T-helper 17 cell (primary cell): ENCODE results near the gene LCT. TPM values are rescaled to one million over a fixed set of nuclear protein-coding genes. Genes with fewer than 3 reads are reported as not detected.
"Not testable (repeated sequence)": the region's sequence is repeated elsewhere in the genome, so short reads cannot be mapped to it uniquely, and the experiment has no call there.

Experiments
- ATAC-seq: fragments of 150-1000 bp; cut with Tn5 transposase; 2 replicates; pipeline ENCODE4 v1.10.0; 2021; ENCODE audit warnings: mild to moderate bottlenecking, moderate library complexity
- DNase-seq, 3 donors: peaks; one replicate each; pipeline versions ENCODE4 v3.0.0 to v3.0.0-alpha.2; 2020 to 2021
- H3K9me3 ChIP-seq: one replicate; pipeline ENCODE4 v1.7.0; 2013; ENCODE audit warnings: low read length, mild to moderate bottlenecking; ENCODE audit not compliant: control insufficient read depth, poor library complexity, severe bottlenecking
- H3K27ac Mint-ChIP-seq: one replicate; pipeline ENCODE4 v1.8.0; 2022; ENCODE audit warnings: mild to moderate bottlenecking, moderate library complexity, mixed read lengths
- H3K27me3 Mint-ChIP-seq: one replicate; pipeline ENCODE4 v1.8.0; 2022; ENCODE audit warnings: mixed read lengths
- H3K36me3 Mint-ChIP-seq: one replicate; pipeline ENCODE4 v1.8.0; 2022; ENCODE audit warnings: low read depth, mixed read lengths
- H3K4me1 Mint-ChIP-seq: one replicate; pipeline ENCODE4 v1.8.0; 2022; ENCODE audit warnings: mild to moderate bottlenecking, mixed read lengths
- H3K4me3 Mint-ChIP-seq: one replicate; pipeline ENCODE4 v1.8.0; 2022; ENCODE audit warnings: mild to moderate bottlenecking, moderate library complexity, mixed read lengths
- total RNA-seq, 4 donors: library from RNA in 2 of 4; stranded (reverse) in 2 of 4; gene quantifications; one replicate each; pipeline ENCODE4 v1.2.3 and lab custom pipeline; 2022 to 2026

Gene LCT
- total RNA-seq, 2 donors from 2014 or later = 0.07 to 0.10 TPM

- Mint-ChIP-seq H3K4me1 (no peaks in the 10 kb centered on the region), H3K4me3 (no peak overlapping the region), H3K36me3 (no peaks in the 10 kb centered on the region), H3K27me3 (no peaks in the 10 kb centered on the region), H3K27ac (no peak overlapping the region)
- no peaks in the 10 kb centered on the region for H3K9me3 ChIP-seq
- DNase-seq (no peak), ATAC-seq (no peak)
These were observed 11.3 kb downstream of the LCT start for GRCh38 chr2:135825550-135826176.

- H3K4me1 Mint-ChIP-seq = peaks cover 4% of the 10 kb centered on the region
- no peaks in the 10 kb centered on the region for H3K36me3 Mint-ChIP-seq
- H3K9me3 ChIP-seq = no peaks in the 10 kb centered on the region
- H3K27me3 Mint-ChIP-seq = no peaks in the 10 kb centered on the region
- no peak overlapping the region for H3K27ac Mint-ChIP-seq
- DNase-seq = no peak
- no peak for ATAC-seq
- no peak overlapping the region for H3K4me3 Mint-ChIP-seq
These were observed 11.9 kb downstream of the LCT start for GRCh38 chr2:135825131-135825530.

GRCh38 chr2:135822855-135823254 is 14.1 kb downstream of the LCT start:
- no peak for DNase-seq
- Mint-ChIP-seq H3K27me3 (peaks cover 5% of the 10 kb centered on the region), H3K27ac (no peak overlapping the region), H3K36me3 (no peaks in the 10 kb centered on the region), H3K4me1 (peaks cover 7% of the 10 kb centered on the region), H3K4me3 (no peak overlapping the region)
- H3K9me3 ChIP-seq = no peaks in the 10 kb centered on the region
- no peak for ATAC-seq

GRCh38 chr2:135821190-135821589 is 15.8 kb downstream of the LCT start:
- Mint-ChIP-seq H3K4me1 (peaks cover 7% of the 10 kb centered on the region), H3K4me3 (no peak overlapping the region), H3K36me3 (no peaks in the 10 kb centered on the region), H3K27ac (no peak overlapping the region), H3K27me3 (peaks cover 5% of the 10 kb centered on the region)
- DNase-seq = no peak
- ATAC-seq = no peak
- no peaks in the 10 kb centered on the region for H3K9me3 ChIP-seq

- Mint-ChIP-seq H3K36me3 (no peaks in the 10 kb centered on the region), H3K27ac (no peak overlapping the region), H3K4me1 (peaks cover 7% of the 10 kb centered on the region), H3K27me3 (peaks cover 5% of the 10 kb centered on the region), H3K4me3 (peak overlapping the region; percentile 51)
- no peaks in the 10 kb centered on the region for H3K9me3 ChIP-seq
- ATAC-seq (peak; percentile 83), DNase-seq (no peak)
These were observed 16.9 kb downstream of the LCT start for GRCh38 chr2:135820003-135820618.

- Mint-ChIP-seq H3K36me3 (no peaks in the 10 kb centered on the region), H3K4me3 (peak overlapping the region; percentile 4), H3K27ac (no peak overlapping the region), H3K4me1 (peaks cover 7% of the 10 kb centered on the region), H3K27me3 (peaks cover 5% of the 10 kb centered on the region)
- no peaks in the 10 kb centered on the region for H3K9me3 ChIP-seq
- no peak for DNase-seq
- no peak for ATAC-seq
These were observed 17.9 kb downstream of the LCT start for GRCh38 chr2:135818937-135819610.

- H3K4me1 Mint-ChIP-seq = peaks cover 7% of the 10 kb centered on the region
- H3K36me3 Mint-ChIP-seq = no peaks in the 10 kb centered on the region
- ATAC-seq = no peak
- DNase-seq = no peak
- peaks cover 5% of the 10 kb centered on the region for H3K27me3 Mint-ChIP-seq
- no peak overlapping the region for H3K27ac Mint-ChIP-seq
- H3K4me3 Mint-ChIP-seq = no peak overlapping the region
- H3K9me3 ChIP-seq = no peaks in the 10 kb centered on the region
These were observed 19.0 kb downstream of the LCT start for GRCh38 chr2:135817951-135818350.

GRCh38 chr2:135817466-135817865 is 19.5 kb downstream of the LCT start:
- Mint-ChIP-seq H3K36me3 (no peaks in the 10 kb centered on the region), H3K4me3 (no peak overlapping the region), H3K27ac (no peak overlapping the region), H3K4me1 (peaks cover 7% of the 10 kb centered on the region), H3K27me3 (peaks cover 5% of the 10 kb centered on the region)
- DNase-seq (no peak), ATAC-seq (no peak)
- H3K9me3 ChIP-seq = no peaks in the 10 kb centered on the region

GRCh38 chr2:135815269-135815668 is 21.7 kb downstream of the LCT start:
- ATAC-seq = no peak
- H3K4me1 Mint-ChIP-seq = peaks cover 5% of the 10 kb centered on the region
- no peaks in the 10 kb centered on the region for H3K9me3 ChIP-seq
- H3K27me3 Mint-ChIP-seq = peaks cover 5% of the 10 kb centered on the region
- no peak overlapping the region for H3K4me3 Mint-ChIP-seq
- no peak for DNase-seq
- no peak overlapping the region for H3K27ac Mint-ChIP-seq
- no peaks in the 10 kb centered on the region for H3K36me3 Mint-ChIP-seq

GRCh38 chr2:135812907-135813511 is 24.0 kb downstream of the LCT start:
- H3K4me3 Mint-ChIP-seq = no peak overlapping the region
- ATAC-seq (no peak), DNase-seq (no peak)
- no peaks in the 10 kb centered on the region for H3K36me3 Mint-ChIP-seq
- H3K27me3 Mint-ChIP-seq = no peaks in the 10 kb centered on the region
- H3K4me1 Mint-ChIP-seq = no peaks in the 10 kb centered on the region
- H3K9me3 ChIP-seq = no peaks in the 10 kb centered on the region
- no peak overlapping the region for H3K27ac Mint-ChIP-seq

GRCh38 chr2:135807874-135808273 is 29.1 kb downstream of the LCT start:
- not testable (repeated sequence) for H3K27ac Mint-ChIP-seq, H3K4me1 Mint-ChIP-seq, H3K4me3 Mint-ChIP-seq, H3K9me3 ChIP-seq, ATAC-seq, DNase-seq, H3K36me3 Mint-ChIP-seq, H3K27me3 Mint-ChIP-seq

GRCh38 chr2:135803278-135803677 is 33.7 kb downstream of the LCT start:
- H3K4me3 Mint-ChIP-seq = no peak overlapping the region
- no peaks in the 10 kb centered on the region for H3K9me3 ChIP-seq
- no peak overlapping the region for H3K27ac Mint-ChIP-seq
- no peaks in the 10 kb centered on the region for H3K4me1 Mint-ChIP-seq
- H3K27me3 Mint-ChIP-seq = no peaks in the 10 kb centered on the region
- peaks cover 4% of the 10 kb centered on the region for H3K36me3 Mint-ChIP-seq
- DNase-seq (no peak), ATAC-seq (no peak)

GRCh38 chr2:135802350-135802749 is 34.6 kb downstream of the LCT start:
- DNase-seq (no peak), ATAC-seq (no peak)
- H3K27me3 Mint-ChIP-seq = no peaks in the 10 kb centered on the region
- H3K36me3 Mint-ChIP-seq = peaks cover 4% of the 10 kb centered on the region
- no peak overlapping the region for H3K27ac Mint-ChIP-seq
- peaks cover 2% of the 10 kb centered on the region for H3K4me1 Mint-ChIP-seq
- no peak overlapping the region for H3K4me3 Mint-ChIP-seq
- H3K9me3 ChIP-seq = no peaks in the 10 kb centered on the region
